GM18951 (cell line): Measurements from ENCODE around the gene C16orf89.
"Not testable (repeated sequence)": the region's sequence is repeated elsewhere in the genome, so short reads cannot be mapped to it uniquely, and the experiment has no call there.

Experiments
- POLR2A ChIP-seq: IDR thresholded peaks from 4 replicates; pipeline ENCODE4 v1.6.1; 2011; ENCODE audit warnings: mild to moderate bottlenecking; ENCODE audit not compliant: insufficient read length, insufficient read depth; ENCODE audit errors: extremely low read depth
- in situ Hi-C: fragments of 300-500 bp; cut with MboI; formaldehyde crosslinking; loops from one replicate; pipeline ENCODE4 v1.12.0; 2022; ENCODE audit warnings: low sequenced_read_pairs, mixed read lengths, inconsistent platforms; ENCODE audit not compliant: unreplicated experiment

C16orf89 gene

GRCh38 chr16:5088086-5088790, 22.5 kb upstream of the C16orf89 start:
- in situ Hi-C loops = not testable (repeated sequence)

- in situ Hi-C loops = not testable (repeated sequence)
Observed at GRCh38 chr16:5085716-5086115, 20.0 kb upstream of the C16orf89 start.

- in situ Hi-C loops = not testable (repeated sequence)
Observed at GRCh38 chr16:5084802-5085201, 19.0 kb upstream of the C16orf89 start.

GRCh38 chr16:5084099-5084731, 18.5 kb upstream of the C16orf89 start:
- in situ Hi-C loops = not testable (repeated sequence)

- in situ Hi-C loops = not testable (repeated sequence)
Observed at GRCh38 chr16:5083646-5084045, 17.9 kb upstream of the C16orf89 start.

- in situ Hi-C loops = not testable (repeated sequence)
Observed at GRCh38 chr16:5080996-5081395, 15.2 kb upstream of the C16orf89 start.

GRCh38 chr16:5080461-5080860, 14.7 kb upstream of the C16orf89 start:
- in situ Hi-C loops = not testable (repeated sequence)

- in situ Hi-C loops = no loop called here
- no peak for TF ChIP-seq POLR2A
Observed at GRCh38 chr16:5078626-5079025, 12.9 kb upstream of the C16orf89 start.

- no peak for TF ChIP-seq POLR2A
- in situ Hi-C loops = no loop called here
Observed at GRCh38 chr16:5077304-5077703, 11.5 kb upstream of the C16orf89 start.

GRCh38 chr16:5075637-5076036, 9.9 kb upstream of the C16orf89 start:
- in situ Hi-C loops = no loop called here
- no peak for TF ChIP-seq POLR2A

GRCh38 chr16:5073771-5074170, 8.0 kb upstream of the C16orf89 start:
- in situ Hi-C loops = not testable (repeated sequence)

GRCh38 chr16:5073279-5073629, 7.5 kb upstream of the C16orf89 start:
- no peak for TF ChIP-seq POLR2A
- in situ Hi-C loops = no loop called here

GRCh38 chr16:5072334-5073278, 6.8 kb upstream of the C16orf89 start:
- TF ChIP-seq POLR2A = no peak
- in situ Hi-C loops = no loop called here

GRCh38 chr16:5071681-5072333, 6.1 kb upstream of the C16orf89 start, which contains the start of gene ALG1:
Gene ALG1 (plus strand): TSS chr16:5071843. CDS start chr16:5071850, 7 bp downstream.
- in situ Hi-C loops = no loop called here
- peak; percentile 98 for TF ChIP-seq POLR2A
